ENCODE data around the gene KLK8. TPM values are rescaled to one million over a fixed set of nuclear protein-coding genes. Genes with fewer than 3 reads are reported as not detected.

KLK8 gene
- total RNA-seq, 1 experiment from 2014 or later, result 2.7 TPM

DNA sequence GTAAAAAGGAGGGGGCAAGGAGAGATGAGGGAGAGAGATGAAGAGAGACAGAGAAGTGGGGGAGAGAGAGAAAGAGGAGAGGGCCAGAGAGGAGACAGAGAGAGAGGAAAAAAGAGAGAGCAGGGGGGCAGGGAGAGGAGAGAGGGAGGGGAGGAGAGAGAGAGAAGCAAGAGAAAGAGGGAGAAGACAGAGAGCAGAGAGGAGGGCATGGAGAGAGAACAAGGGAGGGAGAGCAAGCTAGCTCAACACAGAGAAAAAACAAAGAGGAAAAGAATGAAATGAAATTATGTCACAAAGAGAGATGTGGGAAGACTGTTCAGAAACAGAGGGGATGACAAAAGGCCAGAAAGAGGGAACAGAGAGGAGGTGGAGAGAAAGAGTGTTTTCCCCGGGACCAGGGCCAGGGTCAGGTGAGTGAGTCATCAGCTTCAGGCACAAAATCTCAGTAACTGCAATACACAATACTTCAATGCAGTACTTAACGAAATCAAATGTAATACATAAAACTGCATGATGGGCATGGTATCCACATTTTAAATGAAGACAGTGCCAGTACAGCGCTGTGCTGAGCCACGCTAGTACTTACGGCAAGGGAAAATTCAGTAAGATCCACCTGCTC is 22.5 kb downstream of the KLK8 start:
- no peak overlapping the region for H3K27ac Mint-ChIP-seq
- H3K27me3 ChIP-seq (ENCODE audit: insufficient read depth, low read length), result no peaks in the 10 kb centered on the region
- peaks cover 16% of the 10 kb centered on the region for H3K27me3 Mint-ChIP-seq (ENCODE audit: low read depth)
- no peak overlapping the region for H2AK5ac ChIP-seq (ENCODE audit: insufficient read length, low read length)
- H3K79me1 ChIP-seq (ENCODE audit: insufficient read depth, low read depth, low read length, poor library complexity, severe bottlenecking), result no peaks in the 10 kb centered on the region
- no peak overlapping the region for H3K14ac ChIP-seq (ENCODE audit: insufficient read depth, low read length)
- H3K56ac ChIP-seq (ENCODE audit: insufficient read length, low read depth, low read length), result no peak overlapping the region
- H3K4me3 Mint-ChIP-seq, result no peak overlapping the region
- no peak overlapping the region for H4K8ac ChIP-seq (replicated peaks; ENCODE audit: insufficient read length, low read depth, low read length)
- no CpG with 5 or more reads among the region's 5 CpGs for WGBS (ENCODE audit: extremely low coverage, insufficient read length, low lambda C conversion rate)
- H4K20me1 ChIP-seq (ENCODE audit: control insufficient read depth, insufficient read depth, insufficient read length), result no peaks in the 10 kb centered on the region
- H3K23me2 ChIP-seq (ENCODE audit: insufficient read length, low read depth, low read length, poor library complexity, severe bottlenecking), result no peaks in the 10 kb centered on the region
- TF ChIP-seq, protein P1, sequence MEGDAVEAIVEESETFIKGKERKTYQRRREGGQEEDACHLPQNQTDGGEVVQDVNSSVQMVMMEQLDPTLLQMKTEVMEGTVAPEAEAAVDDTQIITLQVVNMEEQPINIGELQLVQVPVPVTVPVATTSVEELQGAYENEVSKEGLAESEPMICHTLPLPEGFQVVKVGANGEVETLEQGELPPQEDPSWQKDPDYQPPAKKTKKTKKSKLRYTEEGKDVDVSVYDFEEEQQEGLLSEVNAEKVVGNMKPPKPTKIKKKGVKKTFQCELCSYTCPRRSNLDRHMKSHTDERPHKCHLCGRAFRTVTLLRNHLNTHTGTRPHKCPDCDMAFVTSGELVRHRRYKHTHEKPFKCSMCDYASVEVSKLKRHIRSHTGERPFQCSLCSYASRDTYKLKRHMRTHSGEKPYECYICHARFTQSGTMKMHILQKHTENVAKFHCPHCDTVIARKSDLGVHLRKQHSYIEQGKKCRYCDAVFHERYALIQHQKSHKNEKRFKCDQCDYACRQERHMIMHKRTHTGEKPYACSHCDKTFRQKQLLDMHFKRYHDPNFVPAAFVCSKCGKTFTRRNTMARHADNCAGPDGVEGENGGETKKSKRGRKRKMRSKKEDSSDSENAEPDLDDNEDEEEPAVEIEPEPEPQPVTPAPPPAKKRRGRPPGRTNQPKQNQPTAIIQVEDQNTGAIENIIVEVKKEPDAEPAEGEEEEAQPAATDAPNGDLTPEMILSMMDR (conservative IDR thresholded peaks at IDR 0.05), result no peak
- H3K4me1 Mint-ChIP-seq, result peaks cover 40 to 58% of the 10 kb centered on the region in 2 experiments
- H2BK20ac ChIP-seq (ENCODE audit: low read depth, low read length, poor library complexity, severe bottlenecking), result no peak overlapping the region
- H3T11ph ChIP-seq (ENCODE audit: low read length), result no peak overlapping the region
- no peak overlapping the region for H3K4me2 ChIP-seq (ENCODE audit: insufficient read depth, insufficient read length, low read length)
- no peak overlapping the region for H3K27ac ChIP-seq (ENCODE audit: insufficient read length, low read depth, low read length)
- H4K91ac ChIP-seq (ENCODE audit: insufficient read length, low read depth, low read length), result no peak overlapping the region
- no peaks in the 10 kb centered on the region for H3K9me3 Mint-ChIP-seq
- no peak overlapping the region for H2BK120ac ChIP-seq (ENCODE audit: low read depth, low read length, poor library complexity, severe bottlenecking)
- no peaks in the 10 kb centered on the region for H3K79me2 ChIP-seq (ENCODE audit: insufficient read depth, low read length)
- no peak overlapping the region for H3K9ac ChIP-seq (ENCODE audit: extremely low read depth, insufficient read length, low read length)
- no peaks in the 10 kb centered on the region for H3K9me3 ChIP-seq (ENCODE audit: control insufficient read depth, low read depth, low read length)
- DNase-seq, result no peak
- no peak overlapping the region for H2BK5ac ChIP-seq (ENCODE audit: insufficient read length, low read length)
- no peak overlapping the region for H3K18ac ChIP-seq (ENCODE audit: insufficient read length, low read depth, low read length)
- no peaks in the 10 kb centered on the region for H3K36me3 Mint-ChIP-seq (ENCODE audit: insufficient read depth in 1 of 3, low read depth in 3 of 3)
- H3K4me1 ChIP-seq (ENCODE audit: insufficient read depth, low read length), result peaks cover 6% of the 10 kb centered on the region; the same call in 1 of the 2 replicates
- H4K5ac ChIP-seq (ENCODE audit: insufficient read length, low read depth, low read length), result no peak overlapping the region
- no peak overlapping the region for H2BK12ac ChIP-seq (ENCODE audit: insufficient read length, low read depth, low read length)
- H2BK15ac ChIP-seq (ENCODE audit: low read depth, low read length), result no peak overlapping the region
- no peak overlapping the region for H3K4ac ChIP-seq (ENCODE audit: low read depth, low read length)
- no peak overlapping the region for H3K23ac ChIP-seq (ENCODE audit: insufficient read length, low read depth, low read length)
- H2AFZ ChIP-seq (ENCODE audit: low read length), result no peak overlapping the region
